Measurements from ENCODE around the gene PCCA.

- TF ChIP-seq POLR2A (IDR thresholded peaks at IDR 0.05; ENCODE audit: low read length) (no peak), GATA1 (IDR thresholded peaks at IDR 0.05; ENCODE audit: low read depth, low read length) (no peak)
These were observed 212.5 kb downstream of the PCCA start for GRCh38 chr13:100301418-100301817.

Data from erythroblast (primary cell).